HG03457 (cell line): ENCODE measurements around the gene POU6F2.
"Not testable (repeated sequence)": the region's sequence is repeated elsewhere in the genome, so short reads cannot be mapped to it uniquely, and the experiment has no call there.

ENCODE experiments used
- ATAC-seq: cut with Tn5 transposase; IDR thresholded peaks from one replicate; pipeline ENCODE4 v1.9.1; 2021; ENCODE audit warnings: moderate number of reproducible peaks; ENCODE audit not compliant: unreplicated experiment

Gene POU6F2

DNA sequence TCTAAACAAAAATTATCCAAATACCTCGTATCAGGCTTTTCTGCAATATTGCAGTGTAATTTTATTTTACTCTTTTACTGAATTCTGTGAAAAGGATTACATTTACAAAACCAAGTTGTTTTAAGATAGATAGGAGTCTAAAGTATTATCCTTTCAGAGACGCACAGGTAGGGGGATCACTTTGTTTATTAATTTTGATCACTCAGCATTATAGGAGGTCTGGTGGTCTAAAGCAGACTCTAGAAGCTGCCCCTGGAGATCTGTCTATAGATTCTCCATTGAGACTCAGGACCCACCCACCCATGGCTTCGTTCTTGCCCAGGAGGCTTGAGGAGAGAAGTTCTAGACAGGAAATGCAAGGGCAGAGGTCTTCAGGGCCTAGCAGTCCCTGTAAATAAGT lies 365.1 kb downstream of the POU6F2 start:
- no peak for ATAC-seq

- no peak for ATAC-seq
Observed at GRCh38 chr7:39349452-39350123, 371.9 kb downstream of the POU6F2 start.

- no peak for ATAC-seq
Observed at GRCh38 chr7:39353615-39354376, 376.1 kb downstream of the POU6F2 start.

DNA sequence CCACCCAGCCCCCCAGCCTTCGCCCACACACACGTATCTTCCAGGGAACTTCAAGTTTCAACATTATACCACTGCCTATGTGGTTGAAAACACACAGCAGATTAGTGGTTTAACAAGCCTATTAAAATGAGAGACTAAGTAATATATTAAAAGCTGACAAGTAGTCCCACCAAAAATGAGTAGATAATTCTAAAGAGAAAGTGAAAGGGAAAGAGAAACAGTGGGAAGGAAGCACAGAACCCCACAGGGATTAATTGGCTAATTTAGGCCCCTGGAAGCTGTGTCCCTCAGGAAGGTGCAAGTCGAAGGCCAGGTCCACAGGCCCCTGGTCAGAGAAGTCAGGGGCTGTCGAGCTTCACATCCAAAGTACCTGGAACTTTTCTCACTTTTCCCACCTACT lies 378.0 kb downstream of the POU6F2 start:
- no peak for ATAC-seq

GRCh38 chr7:39356172-39356925 lies 378.6 kb downstream of the POU6F2 start:
- no peak for ATAC-seq

- no peak for ATAC-seq
Observed at GRCh38 chr7:39357648-39358047, 379.9 kb downstream of the POU6F2 start.

DNA sequence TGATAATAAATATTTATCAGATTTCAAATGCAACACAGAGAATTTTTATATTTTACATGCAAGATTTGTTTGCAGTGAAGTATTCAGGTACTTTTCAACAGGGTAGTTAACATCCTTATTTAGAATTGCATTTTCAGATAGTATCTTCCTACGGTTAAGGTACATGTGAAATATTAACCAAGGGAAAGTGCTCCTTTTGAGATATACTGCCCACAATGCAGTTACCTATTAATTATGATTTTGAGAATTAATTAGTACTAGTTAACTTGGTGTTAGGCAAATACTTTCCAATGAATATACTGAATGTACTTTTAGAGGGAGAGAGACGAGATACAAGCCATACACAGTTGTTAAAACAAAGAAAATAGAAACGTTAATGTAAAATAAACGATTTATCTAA lies 382.3 kb downstream of the POU6F2 start:
- ATAC-seq = peak; percentile 69

DNA sequence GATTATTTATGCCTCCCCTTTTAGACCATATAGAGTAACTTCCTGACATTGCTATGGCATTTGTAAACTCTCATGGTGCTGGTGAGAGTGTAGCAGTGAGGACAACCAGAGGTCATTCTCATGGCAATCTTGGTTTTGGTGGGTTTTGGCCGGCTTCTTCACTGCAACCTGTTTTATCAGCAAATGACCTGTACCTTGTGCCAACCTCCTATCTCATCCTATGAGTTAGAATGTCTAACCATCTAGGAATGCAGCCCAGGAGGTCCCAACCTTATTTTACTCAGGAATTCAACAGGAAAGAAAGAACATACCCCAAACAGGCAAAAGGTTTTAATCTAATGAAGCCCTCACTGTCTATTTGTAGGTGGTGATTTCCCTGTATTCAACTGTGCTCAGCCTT lies 383.1 kb downstream of the POU6F2 start:
- ATAC-seq = no peak

DNA sequence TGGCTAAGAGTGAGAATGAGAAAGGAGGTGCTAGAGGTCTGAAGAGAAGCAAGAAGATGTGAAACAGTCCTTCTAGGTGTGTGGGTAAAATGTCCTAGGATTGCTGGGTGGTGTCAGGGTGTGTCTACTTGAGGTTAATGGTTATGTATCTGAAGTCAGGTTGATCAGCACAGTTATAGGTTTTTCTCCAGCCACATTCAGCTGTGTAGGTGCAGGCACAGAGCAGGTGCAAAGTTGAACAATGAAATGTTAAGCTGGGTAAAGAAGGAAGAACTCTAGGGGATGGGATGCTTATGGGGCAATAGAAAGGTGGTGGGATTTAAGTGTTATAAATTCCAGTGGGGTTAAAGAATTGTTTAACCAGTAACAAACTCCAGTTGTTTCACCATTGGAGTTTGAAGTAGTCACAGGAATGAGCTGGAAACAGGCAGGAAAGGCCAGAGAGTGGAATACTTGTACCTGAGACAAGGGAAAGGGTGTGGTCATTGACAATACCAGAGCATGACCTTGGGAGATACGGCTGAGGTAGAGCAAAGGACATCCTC lies 388.1 kb downstream of the POU6F2 start:
- ATAC-seq = no peak

GRCh38 chr7:39367451-39367850 lies 389.7 kb downstream of the POU6F2 start:
- ATAC-seq = no peak

- ATAC-seq = no peak
Observed at GRCh38 chr7:39367943-39368342, 390.2 kb downstream of the POU6F2 start.

- no peak for ATAC-seq
Observed at GRCh38 chr7:39372383-39372782, 394.7 kb downstream of the POU6F2 start.

GRCh38 chr7:39374436-39375040 lies 396.8 kb downstream of the POU6F2 start:
- no peak for ATAC-seq

DNA sequence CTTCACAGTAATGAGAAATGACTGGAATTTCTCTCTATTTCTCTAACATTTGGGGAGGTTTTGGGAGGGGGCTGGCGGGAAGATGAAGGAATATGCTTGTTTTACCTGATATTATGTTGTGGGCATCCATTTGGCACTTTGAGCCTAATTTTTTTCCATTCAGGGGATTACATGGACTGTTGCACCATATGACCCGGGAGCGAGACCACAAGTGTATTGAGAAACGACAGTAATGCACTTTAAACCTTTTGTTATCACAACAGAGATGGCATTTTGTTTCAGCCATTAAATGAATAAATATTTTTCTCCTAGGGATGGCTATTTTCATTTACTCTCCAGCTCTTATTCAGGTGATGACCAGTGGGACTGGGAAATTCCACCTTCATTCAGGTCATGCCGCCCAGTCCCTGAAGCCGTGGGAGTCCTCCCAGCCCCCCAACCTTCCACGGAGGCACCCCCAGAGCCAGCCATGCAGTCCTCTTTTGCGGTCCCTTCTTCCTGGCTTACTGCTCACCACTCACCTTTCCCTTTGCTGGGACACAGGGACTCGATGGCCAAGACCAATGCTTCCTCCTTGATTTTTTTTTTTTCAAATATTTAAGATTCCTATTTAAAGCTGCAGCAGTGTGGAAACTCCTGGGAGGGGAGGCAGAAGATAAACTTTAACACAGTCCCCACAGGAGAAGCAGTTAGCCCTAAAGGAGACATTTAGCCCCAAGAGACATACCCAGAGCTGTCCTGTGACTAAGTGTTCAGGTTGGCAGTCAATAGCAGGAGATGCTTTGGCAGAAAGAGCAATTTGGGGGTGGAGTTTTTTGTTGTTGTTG lies 397.6 kb downstream of the POU6F2 start:
- no peak for ATAC-seq

- ATAC-seq = no peak
Observed at GRCh38 chr7:39375874-39376190, 398.1 kb downstream of the POU6F2 start.

GRCh38 chr7:39376881-39377280 lies 399.2 kb downstream of the POU6F2 start:
- not testable (repeated sequence) for ATAC-seq

GRCh38 chr7:39379416-39379815 lies 401.7 kb downstream of the POU6F2 start:
- no peak for ATAC-seq

DNA sequence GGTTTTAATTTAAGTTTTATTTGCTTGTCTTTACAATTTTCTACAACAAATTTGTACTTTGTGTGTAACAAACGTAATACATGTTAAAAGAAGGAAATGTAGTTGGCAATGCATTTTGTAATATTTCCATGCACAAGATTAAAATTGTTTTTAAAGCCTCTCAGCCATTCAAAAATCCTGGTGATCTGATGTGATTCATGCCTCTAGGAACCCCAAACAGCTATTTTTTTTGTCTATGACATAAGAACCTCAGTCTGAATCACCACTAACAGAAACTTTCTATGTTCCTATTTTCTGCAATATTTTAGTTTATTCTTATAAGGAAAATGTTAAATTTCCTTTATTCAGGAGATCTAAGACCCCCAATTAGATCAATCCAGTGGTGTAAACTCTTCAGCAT lies 405.4 kb downstream of the POU6F2 start:
- no peak for ATAC-seq

DNA sequence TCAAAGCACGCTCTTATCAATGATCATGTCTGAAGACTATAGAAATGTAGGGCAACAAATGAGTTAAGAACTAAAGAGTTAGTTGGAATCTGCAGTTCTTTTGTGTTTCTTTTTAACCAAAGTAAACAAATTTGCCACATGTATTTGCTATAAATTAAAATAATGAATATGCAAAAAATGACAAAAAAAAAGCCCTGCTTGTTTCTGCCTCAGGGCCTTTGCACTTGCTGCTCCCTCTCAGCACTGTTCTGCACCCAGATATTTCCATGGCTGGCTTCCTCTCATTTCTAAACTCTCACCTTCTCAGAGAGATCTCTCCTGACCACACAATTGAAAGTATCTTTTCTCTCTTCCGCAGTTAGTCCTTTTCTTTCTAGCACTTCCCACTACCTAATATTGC lies 406.7 kb downstream of the POU6F2 start:
- ATAC-seq = no peak

- no peak for ATAC-seq
Observed at GRCh38 chr7:39386718-39387117, 409.0 kb downstream of the POU6F2 start.
